HG02970 (cell line): Measurements from ENCODE around the gene KLK2.

ENCODE experiments used
- ATAC-seq: cut with Tn5 transposase; IDR thresholded peaks from one replicate; pipeline ENCODE4 v1.9.1; 2021; ENCODE audit warnings: mild to moderate bottlenecking, moderate library complexity, moderate number of reproducible peaks; ENCODE audit not compliant: unreplicated experiment, low FRiP score

Gene KLK2

DNA sequence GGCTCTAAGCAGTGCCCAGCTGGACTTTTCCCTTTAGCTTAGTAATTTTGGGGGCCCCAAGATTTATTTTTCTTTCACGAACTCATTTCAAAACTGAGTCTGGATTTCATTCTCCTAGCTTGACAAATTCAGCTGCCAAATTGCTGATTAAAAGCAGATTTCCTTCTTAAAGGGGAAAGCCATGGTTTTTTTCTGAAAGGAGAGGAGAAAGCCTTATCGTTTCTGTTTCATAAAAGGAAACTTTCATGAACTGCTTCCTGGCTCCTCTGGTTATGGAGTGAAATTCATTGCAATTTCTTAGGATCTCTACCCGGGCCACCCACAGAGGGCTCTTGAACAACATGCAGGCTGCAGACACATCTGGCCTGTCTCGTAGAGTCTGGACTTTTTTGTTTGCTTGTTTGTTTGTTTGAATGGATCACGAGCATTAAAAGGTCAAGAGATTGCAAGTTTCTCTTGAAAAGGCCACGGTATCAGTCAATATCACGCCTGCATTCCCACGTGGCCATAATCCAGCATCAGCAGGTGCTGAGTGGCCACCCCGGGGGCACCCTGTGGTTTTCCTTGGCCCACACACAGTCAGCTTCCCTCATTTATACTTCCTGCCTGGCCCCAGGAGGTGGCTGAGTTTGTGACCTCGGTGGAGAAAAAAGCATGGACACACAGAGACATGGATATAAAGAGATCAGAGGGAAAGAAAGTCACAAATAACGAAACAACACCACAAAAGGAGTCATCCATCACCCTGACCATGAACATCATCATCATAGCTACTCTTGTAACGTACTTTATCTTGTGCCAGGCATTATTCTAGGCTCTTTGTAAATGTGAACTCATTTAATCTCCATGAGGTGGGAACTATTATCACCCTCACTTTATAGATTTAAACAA lies 48.4 kb downstream of the KLK2 start:
- ATAC-seq: no peak

GRCh38 chr19:50922317-50922853 lies 49.1 kb downstream of the KLK2 start:
- no peak for ATAC-seq

GRCh38 chr19:50924586-50924985 lies 51.3 kb downstream of the KLK2 start:
- ATAC-seq: no peak

- ATAC-seq: no peak
These were observed 52.5 kb downstream of the KLK2 start for GRCh38 chr19:50925734-50926133.

DNA sequence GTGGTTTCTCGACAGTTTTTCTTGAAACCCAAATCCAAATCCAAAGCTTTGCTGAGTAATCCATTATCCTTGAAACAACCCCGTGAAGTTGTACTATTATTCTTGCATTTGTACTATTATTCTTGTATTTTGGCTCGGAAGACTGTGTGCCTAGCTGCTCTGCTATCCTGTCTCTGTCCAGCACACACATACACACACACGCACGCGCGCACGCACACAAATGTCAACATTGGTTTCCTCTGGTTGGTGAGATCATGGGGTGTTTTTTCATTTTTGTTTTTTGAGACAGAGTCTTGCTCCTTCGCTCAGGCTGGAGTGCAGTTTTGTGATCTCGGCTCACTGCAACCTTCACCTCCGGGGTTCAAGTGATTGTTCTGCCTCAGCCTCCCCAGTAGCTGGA lies 52.9 kb downstream of the KLK2 start:
- no peak for ATAC-seq

DNA sequence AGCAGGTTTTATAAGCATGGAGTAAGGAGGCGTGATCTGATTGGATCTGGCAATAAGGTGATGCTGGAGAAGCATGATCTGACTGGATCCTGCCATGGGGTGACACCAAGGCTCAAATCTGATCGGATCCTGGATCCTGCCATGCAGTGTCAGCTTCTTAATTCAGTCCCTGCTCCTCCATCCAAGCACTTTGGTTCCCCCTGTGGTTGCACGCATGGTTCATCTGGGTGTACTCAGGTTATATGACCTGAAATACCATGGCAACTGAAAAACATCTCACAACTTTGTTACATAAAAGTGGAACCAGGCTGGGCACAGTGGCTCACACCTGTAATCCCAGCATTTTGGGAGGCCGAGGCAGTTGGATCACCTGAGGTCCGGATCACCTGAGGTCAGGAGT lies 55.6 kb downstream of the KLK2 start:
- no peak for ATAC-seq
